Measurements from ENCODE around the gene ZNF823.

Gene ZNF823

GRCh38 chr19:11737964-11738745, 591 bp downstream of the ZNF823 start (continued):
- TF ChIP-seq ELK4 (IDR thresholded peaks at IDR 0.05; ENCODE audit: borderline replicate concordance, low read depth, low read length) (no peak), ZNF645 (tag by site-specific recombination; IDR thresholded peaks at IDR 0.05) (0 out of 2 replicates have a peak, but pooled peaks have one; percentile 8), ZNF335 (tag by site-specific recombination; conservative IDR thresholded peaks at IDR 0.05) (peak; percentile 52; the same call in 1 of the 2 replicates), ZBTB26 (tag by site-specific recombination; optimal IDR thresholded peaks at IDR 0.05) (peak; percentile 36), ZNF555 (tag by site-specific recombination; conservative IDR thresholded peaks at IDR 0.05) (no peak), ZFP69B (tag by site-specific recombination; IDR thresholded peaks at IDR 0.05) (no peak), IKZF3 (tag by site-specific recombination; IDR thresholded peaks at IDR 0.05) (no peak), YY1 (tag by site-specific recombination; IDR thresholded peaks at IDR 0.05) (peak; percentile 15; the same call in 1 of the 2 replicates), ZNF148 (tag by site-specific recombination; IDR thresholded peaks at IDR 0.05; ENCODE audit: borderline replicate concordance) (no peak), SALL2 (tag by site-specific recombination; IDR thresholded peaks at IDR 0.05; ENCODE audit: borderline replicate concordance) (no peak), ZEB2 (tag by site-specific recombination; IDR thresholded peaks at IDR 0.05) (no peak), ZIC2 (tag by site-specific recombination; IDR thresholded peaks at IDR 0.05) (no peak), ZNF169 (tag by site-specific recombination; IDR thresholded peaks at IDR 0.05) (no peak), ZNF362 (tag by site-specific recombination; IDR thresholded peaks at IDR 0.05) (no peak), ZNF548 (tag by site-specific recombination; IDR thresholded peaks at IDR 0.05) (no peak), ZNF433 (tag by site-specific recombination; IDR thresholded peaks at IDR 0.05; ENCODE audit: low read depth) (no peak), ZNF596 (tag by site-specific recombination; IDR thresholded peaks at IDR 0.05) (no peak), ZNF585B (tag by site-specific recombination; IDR thresholded peaks at IDR 0.05) (no peak), INSM2 (tag by site-specific recombination; IDR thresholded peaks at IDR 0.05) (no peak), ZNF211 (tag by site-specific recombination; IDR thresholded peaks at IDR 0.05; ENCODE audit: low read depth) (no peak), ZNF501 (tag by site-specific recombination; IDR thresholded peaks at IDR 0.05) (0 out of 2 replicates have a peak, but pooled peaks have one; percentile 15), ZNF707 (tag by site-specific recombination; IDR thresholded peaks at IDR 0.05) (no peak), SP2 (tag by site-specific recombination; IDR thresholded peaks at IDR 0.05) (no peak), ZBTB6 (tag by site-specific recombination; IDR thresholded peaks at IDR 0.05) (no peak), ZNF184 (tag by site-specific recombination; IDR thresholded peaks at IDR 0.05) (0 out of 2 replicates have a peak, but pooled peaks have one; percentile 11), ZBTB7A (tag by site-specific recombination; IDR thresholded peaks at IDR 0.05; ENCODE audit: low read depth) (no peak), ZNF621 (tag by site-specific recombination; IDR thresholded peaks at IDR 0.05) (no peak), ZNF223 (tag by site-specific recombination; IDR thresholded peaks at IDR 0.05) (no peak), ZNF76 (tag by site-specific recombination; IDR thresholded peaks at IDR 0.05; ENCODE audit: borderline replicate concordance, low read depth) (peak; percentile 75; the same call in 1 of the 2 replicates), ZNF146 (tag by site-specific recombination; IDR thresholded peaks at IDR 0.05) (no peak)

Measured in HEK293 (cell line).